Caki2 (cell line): ENCODE measurements around the gene SCYGR5. TPM values are rescaled to one million over a fixed set of nuclear protein-coding genes. Genes with fewer than 3 reads are reported as not detected.

Experiments used
- total RNA-seq: library from RNA; depleted of rRNA; stranded (reverse); fragments of >200 nt; shearing (Covaris generic); gene quantifications from 2 replicates; pipeline ENCODE4 v1.2.3, GENCODE V29; 2014; ENCODE audit warnings: low replicate concordance; rRNA removed

SCYGR5 gene
- total RNA-seq, 1 experiment from 2014 or later, result not detected

Other genes starting within 250 kb of the SCYGR5 start
- 38.1 and 64.9 TPM in 2 replicates for gene AGFG1, start 194.6 kb upstream of the SCYGR5 start, total RNA-seq
- gene SCYGR2, start 67.9 kb upstream of the SCYGR5 start, total RNA-seq, result not detected in 2 replicates
- not detected in 2 replicates for gene SCYGR3, start 52.0 kb upstream of the SCYGR5 start, total RNA-seq
- not detected in 2 replicates for gene SCYGR4, start 49.3 kb upstream of the SCYGR5 start, total RNA-seq
- 0.52 and 1.0 TPM in 2 replicates for gene SLC19A3, start 51.2 kb downstream of the SCYGR5 start, total RNA-seq
- gene SCYGR6, start 58.0 kb downstream of the SCYGR5 start, total RNA-seq, result not detected in 2 replicates
- not detected in 2 replicates for gene SCYGR7, start 61.5 kb downstream of the SCYGR5 start, total RNA-seq
- not detected in 2 replicates for gene SCYGR8, start 79.1 kb downstream of the SCYGR5 start, total RNA-seq
- 0.32 and 0.95 TPM in 2 replicates for gene CCL20, start 147.0 kb downstream of the SCYGR5 start, total RNA-seq
- 3.4 and 4.3 TPM in 2 replicates for gene DAW1, start 204.8 kb downstream of the SCYGR5 start, total RNA-seq